HCT116 (cell line): Measurements from ENCODE around the gene TAGLN3. TPM values are rescaled to one million over a fixed set of nuclear protein-coding genes. Genes with fewer than 3 reads are reported as not detected.
A peak's percentile ranks its signal among the peaks of the same experiment; 100 is the strongest.

Experiments
- ATAC-seq: fragments of 200-7000 bp; cut with Tn5 transposase; 2 replicates; pipeline ENCODE4 v1.9.1; 2020; ENCODE audit warnings: mild to moderate bottlenecking, moderate library complexity
- BruUV-seq: library from RNA; stranded (reverse); fragments of 400-500 nt; replicated peaks from 2 replicates; lab custom pipeline; 2021; lab: Mats Ljungman, UMichigan
- CTCF ChIA-PET: fragments of 300-600 bp; sonication (Branson Sonifier 250); formaldehyde crosslinking; loops from one replicate; lab custom pipeline; 2021; ENCODE audit warnings: antibody characterized with exemption; lab: Charles Lee
- POLR2A ChIA-PET: fragments of 300-600, 350-600 bp; sonication (Branson Sonifier 250); formaldehyde crosslinking; loops from one replicate; lab custom pipeline; 2021; ENCODE audit warnings: antibody characterized with exemption; lab: Charles Lee
- RAD21 ChIA-PET, 2 experiments: fragments of 300-600 bp; sonication (Branson Sonifier 250); formaldehyde crosslinking; loops; one replicate each; lab custom pipeline; 2023; ENCODE audit warnings: low total read pairs in 2 of 2; ENCODE audit not compliant: uncharacterized antibody in 2 of 2, unreplicated experiment in 2 of 2, low non-redundant PET in 1 of 2; lab: Charles Lee
- DNase-seq: peaks from one replicate; pipeline ENCODE4 v3.0.0-alpha.2; 2010; ENCODE audit warnings: low read depth, low spot score
- H2AFZ ChIP-seq: fragments of 200-600 bp; shearing (Covaris generic), sonication (generic); 2 replicates; pipeline ENCODE4 v1.6.1; 2017; ENCODE audit warnings: low read depth, mixed run types, mixed read lengths, antibody characterized with exemption, low read length; ENCODE audit not compliant: poor library complexity, severe bottlenecking
- H3K27ac ChIP-seq: 2 replicates; pipeline ENCODE4 v1.5.1; 2012; ENCODE audit warnings: low read depth, low read length
- H3K27me3 ChIP-seq: fragments of 200-600 bp; sonication (generic); 2 replicates; pipeline ENCODE4 v1.6.1; 2016; ENCODE audit warnings: mixed run types, low read length, mixed read lengths; ENCODE audit not compliant: insufficient read depth
- H3K36me3 ChIP-seq, 2 experiments: fragments of 200-500 bp in 1 of 2; fragments of 200-600 bp in 1 of 2; sonication (Bioruptor generic) in 1 of 2; sonication (generic) in 1 of 2; 2 replicates each; pipeline versions ENCODE4 v1.5.1 to v1.6.1; 2014 to 2016; ENCODE audit warnings: low read length in 2 of 2, inconsistent platforms in 1 of 2, mixed read lengths in 1 of 2, mixed run types in 1 of 2; ENCODE audit not compliant: insufficient read depth in 2 of 2, control insufficient read depth in 1 of 2
- H3K4me1 ChIP-seq, 2 experiments: fragments of 200-600 bp in 1 of 2; sonication (generic) in 1 of 2; 2 replicates each; pipeline versions ENCODE4 v1.5.1 to v1.6.1; 2012 to 2017; ENCODE audit warnings: low read length in 2 of 2, inconsistent platforms in 1 of 2, mild to moderate bottlenecking in 1 of 2, mixed read lengths in 1 of 2, mixed run types in 1 of 2, moderate library complexity in 1 of 2; ENCODE audit not compliant: insufficient read depth in 2 of 2, control insufficient read depth in 1 of 2
- H3K4me2 ChIP-seq: fragments of 200-600 bp; sonication (generic); 2 replicates; pipeline ENCODE4 v1.6.1; 2017; ENCODE audit warnings: mixed run types, low read length, mixed read lengths
- H3K4me3 ChIP-seq, 2 experiments: fragments of 200-600 bp in 1 of 2; sonication (generic) in 1 of 2; replicated peaks in 1 of 2; 2 replicates each; pipeline ENCODE4 v1.5.1; 2011 to 2016; ENCODE audit warnings: low read length in 2 of 2, control low read depth in 1 of 2, low read depth in 1 of 2, mild to moderate bottlenecking in 1 of 2, mixed read lengths in 1 of 2, mixed run types in 1 of 2
- H3K79me2 ChIP-seq: fragments of 200-600 bp; sonication (generic); 2 replicates; pipeline ENCODE4 v1.6.1; 2017; ENCODE audit warnings: mild to moderate bottlenecking, mixed run types, low read length, moderate library complexity, mixed read lengths; ENCODE audit not compliant: insufficient read depth
- H3K9ac ChIP-seq: fragments of 200-600 bp; sonication (generic); 2 replicates; pipeline ENCODE4 v1.6.1; 2016; ENCODE audit warnings: low read length, mixed read lengths
- H3K9me2 ChIP-seq: fragments of 200-600 bp; sonication (generic), shearing (Covaris generic); 2 replicates; pipeline ENCODE4 v1.6.1; 2017; ENCODE audit warnings: mixed run types, mild to moderate bottlenecking, moderate library complexity; ENCODE audit not compliant: insufficient read depth
- H3K9me3 ChIP-seq, 2 experiments: fragments of 200-500 bp in 1 of 2; fragments of 200-600 bp in 1 of 2; sonication (Bioruptor generic) in 1 of 2; sonication (generic) in 1 of 2; 2 replicates each; pipeline ENCODE4 v1.6.1; 2014 to 2017; ENCODE audit warnings: low read length in 2 of 2, mixed read lengths in 2 of 2, inconsistent platforms in 1 of 2, low read depth in 1 of 2, mild to moderate bottlenecking in 1 of 2, mixed run types in 1 of 2, moderate library complexity in 1 of 2; ENCODE audit not compliant: control insufficient read depth in 1 of 2, insufficient read depth in 1 of 2
- H4K20me1 ChIP-seq: fragments of 200-600 bp; sonication (generic), shearing (Covaris generic); 2 replicates; pipeline ENCODE4 v1.6.1; 2017; ENCODE audit warnings: mixed run types, mild to moderate bottlenecking, moderate library complexity; ENCODE audit not compliant: insufficient read depth
- CBX3 ChIP-seq: IDR thresholded peaks from 2 replicates; pipeline ENCODE4 v1.6.1; 2012; ENCODE audit warnings: low read depth
- EZH2 ChIP-seq: fragments of 200-600 bp; sonication (generic); IDR thresholded peaks from 2 replicates; pipeline ENCODE4 v1.6.1; 2017; ENCODE audit warnings: antibody characterized with exemption, mixed run types
- EZH2phosphoT487 ChIP-seq: fragments of 200-600 bp; IDR thresholded peaks from 2 replicates; pipeline ENCODE4 v1.6.1; 2018; ENCODE audit warnings: antibody characterized with exemption, borderline replicate concordance
- FOSL1 ChIP-seq: IDR thresholded peaks from 2 replicates; pipeline ENCODE4 v1.6.1; 2012; ENCODE audit warnings: low read depth
- REST ChIP-seq: IDR thresholded peaks from 2 replicates; pipeline ENCODE4 v1.6.1; 2012; ENCODE audit warnings: low read depth
- SIN3A ChIP-seq: IDR thresholded peaks from 2 replicates; pipeline ENCODE4 v1.6.1; 2012; ENCODE audit warnings: low read depth
- SRF ChIP-seq: IDR thresholded peaks from 2 replicates; pipeline ENCODE4 v1.6.1; 2012; ENCODE audit warnings: low read depth
- YY1 ChIP-seq: IDR thresholded peaks from 2 replicates; pipeline ENCODE4 v1.6.1; 2011; ENCODE audit warnings: low read length, low read depth, moderate library complexity, mild to moderate bottlenecking; ENCODE audit not compliant: insufficient replicate concordance; ENCODE audit errors: extremely low read depth
- intact Hi-C: fragments of 100-400 bp; cut with micrococcal nuclease; formaldehyde crosslinking; loops from 2 replicates; pipeline ENCODE4 v1.10.0; 2022
- total RNA-seq: library from RNA; stranded (reverse); gene quantifications from one replicate; pipeline ENCODE4 v1.2.1, GENCODE V29; 2021; ENCODE audit not compliant: unreplicated experiment
- TF ChIP-seq, protein P1 (sequence below): IDR thresholded peaks from 2 replicates; pipeline ENCODE4 v1.6.1; 2011; ENCODE audit warnings: mild to moderate bottlenecking, low read length, moderate library complexity; ENCODE audit not compliant: insufficient replicate concordance; ENCODE audit errors: extremely low read depth
- TF ChIP-seq, protein P2 (sequence below): IDR thresholded peaks from 2 replicates; pipeline ENCODE4 v1.6.1; 2012

The TAGLN3 gene
- total RNA-seq, 1 experiment from 2014 or later, result 0.64 TPM

DNA sequence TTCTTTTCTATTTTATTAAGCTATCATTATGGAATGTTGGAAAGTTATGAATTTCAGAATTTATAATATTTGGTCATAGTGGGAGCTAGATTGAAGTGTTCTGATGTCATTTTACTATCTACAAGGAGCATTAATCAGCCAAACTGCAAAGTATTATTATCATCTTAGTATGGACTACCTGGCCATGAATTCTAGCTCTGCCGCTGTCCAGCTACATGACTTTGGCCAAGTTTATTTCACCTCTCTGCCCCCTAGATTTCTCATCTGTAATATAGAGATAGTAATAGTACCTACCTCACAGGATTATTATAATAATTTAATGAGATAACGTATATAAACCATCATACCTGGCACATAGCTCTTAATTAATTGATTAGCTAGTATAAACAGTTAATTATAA, 47.7 kb upstream of the TAGLN3 start:
- H3K4me2 ChIP-seq, result no peak overlapping the region
- TF ChIP-seq REST, result peak; percentile 29
- TF ChIP-seq EZH2phosphoT487, result no peak
- TF ChIP-seq, all 23 proteins: peak for 1
- Histone ChIP-seq H3K4me3 (no peak overlapping the region), H3K9ac (no peak overlapping the region), H3K4me1 (peaks cover 24 to 35% of the 10 kb centered on the region in 2 experiments), H3K36me3 (peaks cover 21 to 48% of the 10 kb centered on the region in 2 experiments), H2AFZ (no peak overlapping the region), H3K9me3 (no peaks in the 10 kb centered on the region), H3K79me2 (no peaks in the 10 kb centered on the region), H4K20me1 (no peaks in the 10 kb centered on the region), H3K27ac (peak overlapping the region; percentile 11; the same call in 1 of the 2 replicates), H3K9me2 (no peaks in the 10 kb centered on the region), H3K27me3 (no peaks in the 10 kb centered on the region)
- BruUV-seq, result no TSS peak
- RAD21 ChIA-PET, result no interaction called here
- intact Hi-C loops, result no loop called here
- POLR2A ChIA-PET, result interaction anchor here (1.0 to 1.4 kb wide), 5 partner anchors 15 to 46 kb away, joined by 3 to 4 read pairs (median 3); partner anchors contain the start of gene ABHD10
- DNase-seq (no peak), ATAC-seq (no peak)
- CTCF ChIA-PET, result interaction anchor here (0.8 to 1.7 kb wide), 4 partner anchors 11 to 63 kb away, joined by 3 to 10 read pairs (median 4); no protein-coding TSS in a partner anchor

DNA sequence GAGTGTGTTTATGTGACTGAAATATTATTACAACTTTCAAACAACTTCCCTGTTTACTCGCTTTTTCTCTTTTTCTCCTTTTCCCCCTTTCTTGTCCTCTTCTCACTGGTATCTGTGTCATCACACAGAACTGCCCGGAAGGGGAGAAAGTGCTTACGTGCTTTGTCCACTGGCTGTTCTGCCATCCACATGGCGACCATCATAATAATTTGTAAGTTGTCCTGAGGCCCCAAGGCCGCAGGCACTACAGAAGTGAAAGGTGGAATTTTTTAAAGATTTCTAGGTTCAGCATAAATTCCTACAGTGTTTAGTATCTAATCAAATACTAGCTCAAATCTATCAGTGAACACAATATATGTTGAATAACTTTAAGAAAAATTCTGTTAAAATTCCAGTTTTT, 46.6 kb upstream of the TAGLN3 start:
- ChIA-PET RAD21 (no interaction called here), POLR2A (no interaction called here), CTCF (interaction anchor here (1.1 kb wide), 1 partner anchor 14 kb away, joined by 4 read pairs; no protein-coding TSS in a partner anchor)
- H3K9ac ChIP-seq, result no peak overlapping the region
- no peak overlapping the region for H2AFZ ChIP-seq
- intact Hi-C loops, result no loop called here
- DNase-seq (no peak), ATAC-seq (no peak)
- no peaks in the 10 kb centered on the region for H3K9me2 ChIP-seq
- H3K4me3 ChIP-seq, result no peak overlapping the region
- peak overlapping the region; percentile 35; the same call in 1 of the 2 replicates for H3K27ac ChIP-seq
- no TSS peak for BruUV-seq
- H3K9me3 ChIP-seq, result no peaks in the 10 kb centered on the region
- H3K36me3 ChIP-seq, result peaks cover 21 to 45% of the 10 kb centered on the region in 2 experiments
- no peaks in the 10 kb centered on the region for H3K27me3 ChIP-seq
- H3K79me2 ChIP-seq, result no peaks in the 10 kb centered on the region
- peaks cover 26 to 36% of the 10 kb centered on the region in 2 experiments for H3K4me1 ChIP-seq
- H4K20me1 ChIP-seq, result no peaks in the 10 kb centered on the region
- TF ChIP-seq SRF (no peak), SIN3A (no peak), FOSL1 (no peak), CBX3 (no peak), YY1 (no peak), EZH2 (no peak)
- TF ChIP-seq, protein P1, sequence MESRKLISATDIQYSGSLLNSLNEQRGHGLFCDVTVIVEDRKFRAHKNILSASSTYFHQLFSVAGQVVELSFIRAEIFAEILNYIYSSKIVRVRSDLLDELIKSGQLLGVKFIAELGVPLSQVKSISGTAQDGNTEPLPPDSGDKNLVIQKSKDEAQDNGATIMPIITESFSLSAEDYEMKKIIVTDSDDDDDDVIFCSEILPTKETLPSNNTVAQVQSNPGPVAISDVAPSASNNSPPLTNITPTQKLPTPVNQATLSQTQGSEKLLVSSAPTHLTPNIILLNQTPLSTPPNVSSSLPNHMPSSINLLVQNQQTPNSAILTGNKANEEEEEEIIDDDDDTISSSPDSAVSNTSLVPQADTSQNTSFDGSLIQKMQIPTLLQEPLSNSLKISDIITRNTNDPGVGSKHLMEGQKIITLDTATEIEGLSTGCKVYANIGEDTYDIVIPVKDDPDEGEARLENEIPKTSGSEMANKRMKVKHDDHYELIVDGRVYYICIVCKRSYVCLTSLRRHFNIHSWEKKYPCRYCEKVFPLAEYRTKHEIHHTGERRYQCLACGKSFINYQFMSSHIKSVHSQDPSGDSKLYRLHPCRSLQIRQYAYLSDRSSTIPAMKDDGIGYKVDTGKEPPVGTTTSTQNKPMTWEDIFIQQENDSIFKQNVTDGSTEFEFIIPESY, result no peak
- TF ChIP-seq, protein P2, sequence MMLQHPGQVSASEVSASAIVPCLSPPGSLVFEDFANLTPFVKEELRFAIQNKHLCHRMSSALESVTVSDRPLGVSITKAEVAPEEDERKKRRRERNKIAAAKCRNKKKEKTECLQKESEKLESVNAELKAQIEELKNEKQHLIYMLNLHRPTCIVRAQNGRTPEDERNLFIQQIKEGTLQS, result no peak
- TF ChIP-seq, all 23 proteins: peak for 0
- no peak overlapping the region for H3K4me2 ChIP-seq
